ENCODE results near the gene MYZAP.
"Not testable (repeated sequence)": the region's sequence is repeated elsewhere in the genome, so short reads cannot be mapped to it uniquely, and the experiment has no call there.

MYZAP gene

DNA sequence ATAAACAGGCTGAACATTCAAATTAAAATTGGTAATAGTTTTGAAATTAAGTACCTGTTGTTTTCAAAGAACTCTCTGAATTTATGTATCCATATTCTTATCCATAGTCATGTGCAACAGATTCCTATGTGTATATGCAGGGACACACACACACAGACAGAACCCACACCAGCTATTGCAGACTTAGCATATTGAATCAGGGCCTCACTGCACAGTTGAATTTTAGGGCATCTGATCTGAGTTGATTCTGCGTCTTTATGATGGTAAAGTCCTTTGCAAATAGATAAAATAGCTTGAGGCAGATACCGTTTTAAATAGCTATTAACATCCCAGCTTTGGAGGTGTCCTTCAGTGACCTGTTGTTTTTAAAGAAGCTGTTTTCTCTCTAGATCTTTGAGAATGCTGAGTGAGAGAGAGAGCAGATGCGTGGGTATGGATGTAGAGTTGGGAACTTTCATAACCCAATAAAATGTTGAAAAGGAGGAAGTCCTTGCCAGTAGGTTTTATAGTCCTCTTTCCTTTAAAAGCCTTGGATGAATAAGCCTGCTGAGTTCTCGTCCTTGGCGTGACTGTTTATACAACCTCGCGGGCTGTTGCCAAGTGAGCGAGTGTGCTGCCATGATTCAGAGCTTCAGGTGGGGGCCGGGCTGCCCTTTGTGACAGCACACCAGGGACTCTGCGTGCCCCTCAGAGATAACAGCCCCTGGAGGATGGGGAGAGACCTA lies 18.3 kb downstream of the MYZAP start:
- no peak overlapping the region for H3K4me3 ChIP-seq (replicated peaks; ENCODE audit: low read depth, low read length)
- peak; percentile 54 for DNase-seq (ENCODE audit: extremely low read depth, low read depth)
- TF ChIP-seq, protein P1, sequence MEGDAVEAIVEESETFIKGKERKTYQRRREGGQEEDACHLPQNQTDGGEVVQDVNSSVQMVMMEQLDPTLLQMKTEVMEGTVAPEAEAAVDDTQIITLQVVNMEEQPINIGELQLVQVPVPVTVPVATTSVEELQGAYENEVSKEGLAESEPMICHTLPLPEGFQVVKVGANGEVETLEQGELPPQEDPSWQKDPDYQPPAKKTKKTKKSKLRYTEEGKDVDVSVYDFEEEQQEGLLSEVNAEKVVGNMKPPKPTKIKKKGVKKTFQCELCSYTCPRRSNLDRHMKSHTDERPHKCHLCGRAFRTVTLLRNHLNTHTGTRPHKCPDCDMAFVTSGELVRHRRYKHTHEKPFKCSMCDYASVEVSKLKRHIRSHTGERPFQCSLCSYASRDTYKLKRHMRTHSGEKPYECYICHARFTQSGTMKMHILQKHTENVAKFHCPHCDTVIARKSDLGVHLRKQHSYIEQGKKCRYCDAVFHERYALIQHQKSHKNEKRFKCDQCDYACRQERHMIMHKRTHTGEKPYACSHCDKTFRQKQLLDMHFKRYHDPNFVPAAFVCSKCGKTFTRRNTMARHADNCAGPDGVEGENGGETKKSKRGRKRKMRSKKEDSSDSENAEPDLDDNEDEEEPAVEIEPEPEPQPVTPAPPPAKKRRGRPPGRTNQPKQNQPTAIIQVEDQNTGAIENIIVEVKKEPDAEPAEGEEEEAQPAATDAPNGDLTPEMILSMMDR (IDR thresholded peaks at IDR 0.05; ENCODE audit: low read depth, low read length, missing control alignments), result no peak

DNA sequence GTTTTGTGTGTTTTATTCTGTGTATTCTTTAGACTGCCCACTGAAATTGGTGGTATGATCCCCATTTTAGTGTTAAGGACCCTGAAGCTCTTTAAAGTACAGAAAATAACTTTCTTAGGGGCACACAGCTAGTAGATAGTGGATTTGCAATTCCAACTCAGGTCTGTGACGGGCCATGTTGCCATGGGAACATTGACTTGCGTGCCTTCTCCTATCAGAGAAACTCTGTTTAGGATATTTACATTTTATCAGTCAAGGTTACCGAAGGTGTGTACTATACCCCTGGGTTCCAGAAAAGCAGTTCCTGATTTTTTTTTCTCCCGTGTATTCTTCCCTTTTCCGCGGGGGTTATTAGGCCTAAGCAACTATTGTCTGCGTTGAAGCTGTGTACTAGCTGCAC lies 19.4 kb downstream of the MYZAP start:
- DNase-seq (ENCODE audit: extremely low read depth, low read depth), result no peak
- H3K4me3 ChIP-seq (replicated peaks; ENCODE audit: low read depth, low read length), result no peak overlapping the region
- TF ChIP-seq, protein P1 (IDR thresholded peaks at IDR 0.05; ENCODE audit: low read depth, low read length, missing control alignments), result no peak

DNA sequence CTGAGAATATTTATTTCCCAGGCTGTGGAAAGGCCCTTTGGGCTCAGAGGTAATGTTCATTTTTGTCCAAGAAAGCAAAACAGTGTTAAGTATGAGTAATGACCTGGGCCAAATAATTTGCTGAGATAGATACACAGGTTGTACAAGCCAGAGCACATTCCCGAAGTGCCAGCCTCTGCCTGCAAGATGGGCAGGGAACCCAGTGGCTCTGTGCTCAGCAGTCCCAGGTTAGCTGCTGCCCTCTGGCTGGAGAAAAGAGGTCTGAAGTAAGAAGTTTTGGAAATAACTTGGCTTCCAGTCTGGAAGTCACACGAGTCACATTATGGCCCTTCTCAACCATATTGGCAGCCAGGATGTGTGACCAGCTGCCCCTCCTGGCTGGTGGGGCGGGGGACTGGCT lies 20.2 kb downstream of the MYZAP start:
- no peak overlapping the region for H3K4me3 ChIP-seq (replicated peaks; ENCODE audit: low read depth, low read length)
- DNase-seq (ENCODE audit: extremely low read depth, low read depth), result no peak
- TF ChIP-seq, protein P1 (IDR thresholded peaks at IDR 0.05; ENCODE audit: low read depth, low read length, missing control alignments), result peak; percentile 20

DNA sequence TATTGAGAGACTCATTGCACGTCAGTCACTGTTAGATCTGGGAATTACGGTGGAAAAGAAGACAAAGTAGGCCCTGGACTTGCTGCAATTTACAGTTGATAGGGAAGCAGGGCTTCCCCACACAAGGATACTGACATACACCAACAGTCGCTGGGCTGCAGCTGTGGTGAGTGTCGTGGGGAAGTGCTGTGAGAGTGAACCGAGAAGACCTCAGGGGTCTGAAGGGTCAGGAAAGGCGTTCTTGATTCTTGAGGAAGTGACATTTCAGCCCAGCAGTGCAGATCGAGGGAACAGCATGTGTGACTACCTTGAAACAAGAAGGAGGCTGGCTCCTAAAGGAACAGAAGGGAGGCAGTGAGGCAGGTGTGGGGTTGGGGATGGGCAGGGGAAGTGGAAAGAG lies 22.5 kb downstream of the MYZAP start:
- DNase-seq (ENCODE audit: extremely low read depth, low read depth), result no peak
- TF ChIP-seq, protein P1 (IDR thresholded peaks at IDR 0.05; ENCODE audit: low read depth, low read length, missing control alignments), result no peak
- H3K4me3 ChIP-seq (replicated peaks; ENCODE audit: low read depth, low read length), result no peak overlapping the region

DNA sequence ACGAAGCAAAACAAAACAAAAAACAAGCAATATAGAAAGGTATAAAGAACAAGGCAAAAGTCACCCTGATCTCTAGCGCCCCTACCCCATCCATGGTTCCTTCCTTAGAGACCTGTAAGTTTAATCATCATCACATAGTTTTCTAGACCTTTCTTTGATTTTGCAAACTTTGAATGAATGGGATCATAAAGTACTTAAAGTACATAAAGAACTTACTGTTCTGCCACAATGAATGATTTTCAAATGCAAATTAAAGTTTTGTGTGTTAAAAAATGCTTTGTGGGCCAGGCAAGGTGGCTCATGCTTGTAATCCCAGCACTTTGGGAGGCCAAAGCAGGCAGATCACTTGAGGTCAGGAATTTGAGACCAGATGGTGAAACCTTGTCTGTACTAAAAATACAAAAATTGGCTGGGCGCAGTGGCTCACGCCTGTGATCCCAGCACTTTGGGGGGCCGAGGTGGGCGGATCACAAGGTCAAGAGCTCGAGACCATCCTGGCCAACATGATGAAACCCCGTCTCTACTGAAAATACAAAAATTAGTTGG lies 24.3 kb downstream of the MYZAP start:
- DNase-seq (ENCODE audit: extremely low read depth, low read depth); H3K4me3 ChIP-seq (replicated peaks; ENCODE audit: low read depth, low read length): not testable (repeated sequence)

DNA sequence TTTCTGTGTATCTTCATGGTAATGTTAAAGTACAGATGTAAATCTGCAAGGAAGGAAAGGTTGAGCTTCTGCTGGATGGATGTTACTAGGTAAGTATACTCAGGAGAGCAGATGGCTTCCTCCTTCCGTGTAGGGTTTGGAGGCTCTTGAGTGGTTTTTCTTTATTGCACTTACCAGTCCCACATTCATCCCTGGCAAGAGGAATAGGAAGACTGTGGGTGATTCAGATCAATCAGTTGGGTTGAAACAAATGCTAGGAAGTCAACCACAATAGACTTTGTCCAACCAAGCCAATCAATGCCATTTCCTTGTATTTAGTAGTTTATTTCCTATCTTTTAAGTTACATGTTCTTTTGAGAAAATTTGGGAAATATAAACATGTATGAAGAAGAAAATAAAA lies 26.6 kb downstream of the MYZAP start:
- no peak overlapping the region for H3K4me3 ChIP-seq (replicated peaks; ENCODE audit: low read depth, low read length)
- TF ChIP-seq, protein P1 (IDR thresholded peaks at IDR 0.05; ENCODE audit: low read depth, low read length, missing control alignments), result no peak
- no peak for DNase-seq (ENCODE audit: extremely low read depth, low read depth)

DNA sequence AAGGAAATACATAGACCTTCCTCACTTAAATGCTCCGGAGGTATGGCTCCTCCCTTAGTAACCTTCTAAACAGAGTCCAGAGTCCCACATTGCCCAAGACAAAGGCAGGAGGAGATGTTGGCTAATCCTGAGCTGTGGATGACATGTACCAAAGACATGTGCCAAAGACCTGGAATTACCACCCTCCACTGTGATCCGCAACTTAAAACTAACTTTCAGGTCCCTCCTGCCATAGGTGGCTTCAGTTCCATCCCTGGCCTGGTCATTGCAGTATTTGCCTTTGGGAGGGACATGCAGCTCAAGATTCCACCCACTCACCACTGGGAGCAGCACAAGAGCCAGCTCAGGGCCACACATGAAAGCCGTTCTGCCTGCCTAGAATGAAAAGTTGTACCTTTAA lies 28.0 kb downstream of the MYZAP start:
- no peak for DNase-seq (ENCODE audit: extremely low read depth, low read depth)
- TF ChIP-seq, protein P1 (IDR thresholded peaks at IDR 0.05; ENCODE audit: low read depth, low read length, missing control alignments), result no peak
- no peak overlapping the region for H3K4me3 ChIP-seq (replicated peaks; ENCODE audit: low read depth, low read length)
